HK-2 (cell line): ENCODE data around the gene TMEM212.
"Not testable (repeated sequence)": the region's sequence is repeated elsewhere in the genome, so short reads cannot be mapped to it uniquely, and the experiment has no call there.

Experiments used
- DNase-seq: peaks from one replicate; pipeline ENCODE4 v3.0.0-alpha.2; 2018; ENCODE audit not compliant: unreplicated experiment

TMEM212 gene

GRCh38 chr3:171858770-171859169 lies 15.6 kb downstream of the TMEM212 start:
- DNase-seq: not testable (repeated sequence)

GRCh38 chr3:171860830-171861535 lies 17.8 kb downstream of the TMEM212 start:
- no peak for DNase-seq

GRCh38 chr3:171862392-171862791 lies 19.2 kb downstream of the TMEM212 start:
- no peak for DNase-seq

- no peak for DNase-seq
Observed at GRCh38 chr3:171862993-171863521, 19.9 kb downstream of the TMEM212 start.

GRCh38 chr3:171863920-171864319 lies 20.8 kb downstream of the TMEM212 start:
- no peak for DNase-seq

GRCh38 chr3:171865191-171865865 lies 22.2 kb downstream of the TMEM212 start:
- DNase-seq: no peak

GRCh38 chr3:171867981-171868380 lies 24.8 kb downstream of the TMEM212 start:
- no peak for DNase-seq

GRCh38 chr3:171871392-171872274 lies 28.5 kb downstream of the TMEM212 start:
- DNase-seq: no peak

- DNase-seq: no peak
Observed at GRCh38 chr3:171873580-171873979, 30.4 kb downstream of the TMEM212 start.

- DNase-seq: peak; percentile 67
Observed at GRCh38 chr3:171874251-171874681, 31.1 kb downstream of the TMEM212 start.

GRCh38 chr3:171874879-171875278 lies 31.7 kb downstream of the TMEM212 start:
- peak; percentile 51 for DNase-seq

GRCh38 chr3:171875923-171876412 lies 32.8 kb downstream of the TMEM212 start:
- DNase-seq: peak; percentile 51

GRCh38 chr3:171876680-171877147 lies 33.6 kb downstream of the TMEM212 start:
- DNase-seq: no peak

- no peak for DNase-seq
Observed at GRCh38 chr3:171878461-171879225, 35.5 kb downstream of the TMEM212 start.

GRCh38 chr3:171879472-171879871 lies 36.3 kb downstream of the TMEM212 start:
- no peak for DNase-seq

GRCh38 chr3:171880101-171880870 lies 37.1 kb downstream of the TMEM212 start:
- DNase-seq: no peak

GRCh38 chr3:171881251-171881650 lies 38.1 kb downstream of the TMEM212 start:
- no peak for DNase-seq

GRCh38 chr3:171883257-171883892 lies 40.2 kb downstream of the TMEM212 start:
- no peak for DNase-seq

GRCh38 chr3:171883893-171884279 lies 40.7 kb downstream of the TMEM212 start:
- DNase-seq: no peak

GRCh38 chr3:171888466-171888865 lies 45.3 kb downstream of the TMEM212 start:
- no peak for DNase-seq
